ENCODE results near the gene SMYD3. TPM values are rescaled to one million over a fixed set of nuclear protein-coding genes. Genes with fewer than 3 reads are reported as not detected.

Gene SMYD3
- total RNA-seq, 1 experiment from 2014 or later = 17.4 TPM

DNA sequence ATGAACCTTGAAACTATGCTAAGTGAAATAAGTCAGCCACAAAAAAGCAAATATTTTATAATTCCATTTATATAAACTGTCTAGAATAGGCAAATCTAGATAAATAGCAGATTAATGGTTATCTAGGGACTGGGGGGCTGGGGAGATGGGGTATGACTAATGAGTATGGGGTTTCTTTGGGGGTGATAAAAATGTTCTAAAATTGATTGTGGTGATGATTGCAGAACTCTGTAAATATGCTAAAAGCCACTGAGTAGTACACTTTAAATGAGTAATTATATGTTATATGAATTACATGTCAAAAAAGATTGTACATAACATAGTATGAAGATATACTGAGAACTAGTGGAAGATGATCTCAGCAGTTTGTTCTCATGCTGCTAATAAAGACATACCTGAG is 677.3 kb downstream of the SMYD3 start:
- Histone ChIP-seq H3K27me3 (ENCODE audit: control insufficient read depth, insufficient read depth, low read length) (no peaks in the 10 kb centered on the region), H3K36me3 (ENCODE audit: control insufficient read depth, insufficient read depth, low read length) (no peaks in the 10 kb centered on the region), H3K4me3 (ENCODE audit: low read depth in 2 of 2, low read length in 2 of 2) (no peak overlapping the region), H3K27ac (ENCODE audit: low read length) (no peak overlapping the region), H3K4me1 (ENCODE audit: control insufficient read depth, insufficient read depth, low read length) (no peaks in the 10 kb centered on the region), H3K9me3 (ENCODE audit: control insufficient read depth, insufficient read depth, low read depth, low read length) (no peaks in the 10 kb centered on the region)
- BruUV-seq (replicated peaks) = no TSS peak
- ChIA-PET POLR2A (no interaction called here), CTCF (no interaction called here)
- intact Hi-C loops (cut with micrococcal nuclease; ENCODE audit: unreplicated experiment) (no loop called here), in situ Hi-C loops (cut with HindIII; ENCODE audit: low pct_unique_long_range_greater_than_20kb, low sequenced_read_pairs) (no loop called here)
- no peak for DNase-seq (ENCODE audit: low read depth, low spot score)
- ATAC-seq = no peak
- TF ChIP-seq, protein P1, sequence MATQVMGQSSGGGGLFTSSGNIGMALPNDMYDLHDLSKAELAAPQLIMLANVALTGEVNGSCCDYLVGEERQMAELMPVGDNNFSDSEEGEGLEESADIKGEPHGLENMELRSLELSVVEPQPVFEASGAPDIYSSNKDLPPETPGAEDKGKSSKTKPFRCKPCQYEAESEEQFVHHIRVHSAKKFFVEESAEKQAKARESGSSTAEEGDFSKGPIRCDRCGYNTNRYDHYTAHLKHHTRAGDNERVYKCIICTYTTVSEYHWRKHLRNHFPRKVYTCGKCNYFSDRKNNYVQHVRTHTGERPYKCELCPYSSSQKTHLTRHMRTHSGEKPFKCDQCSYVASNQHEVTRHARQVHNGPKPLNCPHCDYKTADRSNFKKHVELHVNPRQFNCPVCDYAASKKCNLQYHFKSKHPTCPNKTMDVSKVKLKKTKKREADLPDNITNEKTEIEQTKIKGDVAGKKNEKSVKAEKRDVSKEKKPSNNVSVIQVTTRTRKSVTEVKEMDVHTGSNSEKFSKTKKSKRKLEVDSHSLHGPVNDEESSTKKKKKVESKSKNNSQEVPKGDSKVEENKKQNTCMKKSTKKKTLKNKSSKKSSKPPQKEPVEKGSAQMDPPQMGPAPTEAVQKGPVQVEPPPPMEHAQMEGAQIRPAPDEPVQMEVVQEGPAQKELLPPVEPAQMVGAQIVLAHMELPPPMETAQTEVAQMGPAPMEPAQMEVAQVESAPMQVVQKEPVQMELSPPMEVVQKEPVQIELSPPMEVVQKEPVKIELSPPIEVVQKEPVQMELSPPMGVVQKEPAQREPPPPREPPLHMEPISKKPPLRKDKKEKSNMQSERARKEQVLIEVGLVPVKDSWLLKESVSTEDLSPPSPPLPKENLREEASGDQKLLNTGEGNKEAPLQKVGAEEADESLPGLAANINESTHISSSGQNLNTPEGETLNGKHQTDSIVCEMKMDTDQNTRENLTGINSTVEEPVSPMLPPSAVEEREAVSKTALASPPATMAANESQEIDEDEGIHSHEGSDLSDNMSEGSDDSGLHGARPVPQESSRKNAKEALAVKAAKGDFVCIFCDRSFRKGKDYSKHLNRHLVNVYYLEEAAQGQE (IDR thresholded peaks at IDR 0.05; ENCODE audit: insufficient read depth in 1 of 2, low read depth in 2 of 2, low read length in 1 of 2) = no peak
- TF ChIP-seq, protein P2, sequence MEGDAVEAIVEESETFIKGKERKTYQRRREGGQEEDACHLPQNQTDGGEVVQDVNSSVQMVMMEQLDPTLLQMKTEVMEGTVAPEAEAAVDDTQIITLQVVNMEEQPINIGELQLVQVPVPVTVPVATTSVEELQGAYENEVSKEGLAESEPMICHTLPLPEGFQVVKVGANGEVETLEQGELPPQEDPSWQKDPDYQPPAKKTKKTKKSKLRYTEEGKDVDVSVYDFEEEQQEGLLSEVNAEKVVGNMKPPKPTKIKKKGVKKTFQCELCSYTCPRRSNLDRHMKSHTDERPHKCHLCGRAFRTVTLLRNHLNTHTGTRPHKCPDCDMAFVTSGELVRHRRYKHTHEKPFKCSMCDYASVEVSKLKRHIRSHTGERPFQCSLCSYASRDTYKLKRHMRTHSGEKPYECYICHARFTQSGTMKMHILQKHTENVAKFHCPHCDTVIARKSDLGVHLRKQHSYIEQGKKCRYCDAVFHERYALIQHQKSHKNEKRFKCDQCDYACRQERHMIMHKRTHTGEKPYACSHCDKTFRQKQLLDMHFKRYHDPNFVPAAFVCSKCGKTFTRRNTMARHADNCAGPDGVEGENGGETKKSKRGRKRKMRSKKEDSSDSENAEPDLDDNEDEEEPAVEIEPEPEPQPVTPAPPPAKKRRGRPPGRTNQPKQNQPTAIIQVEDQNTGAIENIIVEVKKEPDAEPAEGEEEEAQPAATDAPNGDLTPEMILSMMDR (IDR thresholded peaks at IDR 0.05) = no peak
- TF ChIP-seq POLR2AphosphoS5 (IDR thresholded peaks at IDR 0.05; ENCODE audit: low read depth, low read length) (no peak), SIN3A (IDR thresholded peaks at IDR 0.05; ENCODE audit: borderline replicate concordance, insufficient read depth, low read depth, low read length) (no peak), TCF7L2 (IDR thresholded peaks at IDR 0.05; ENCODE audit: low read depth, low read length) (no peak)

DNA sequence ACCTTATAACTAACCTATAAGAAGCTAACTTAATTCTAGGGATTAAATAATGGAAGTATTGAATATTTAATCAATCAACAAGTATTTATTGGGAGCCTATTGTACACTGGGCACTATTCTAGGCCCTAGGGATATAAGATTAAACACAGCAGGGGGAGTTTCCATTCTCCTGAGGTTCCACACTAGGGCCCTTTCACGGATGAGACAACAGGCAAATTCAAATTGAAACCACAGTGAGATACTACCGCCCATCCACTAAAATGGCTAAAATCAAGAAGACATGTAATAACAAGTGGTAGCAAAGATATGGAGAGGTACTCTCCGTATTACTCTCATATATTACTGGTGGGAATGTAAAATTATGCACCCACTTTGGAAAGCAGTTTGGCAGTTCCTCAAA is 677.9 kb downstream of the SMYD3 start:
- Histone ChIP-seq H3K4me3 (ENCODE audit: low read depth in 2 of 2, low read length in 2 of 2) (no peak overlapping the region), H3K27ac (ENCODE audit: low read length) (no peak overlapping the region), H3K27me3 (ENCODE audit: control insufficient read depth, insufficient read depth, low read length) (no peaks in the 10 kb centered on the region), H3K4me1 (ENCODE audit: control insufficient read depth, insufficient read depth, low read length) (no peaks in the 10 kb centered on the region), H3K36me3 (ENCODE audit: control insufficient read depth, insufficient read depth, low read length) (no peaks in the 10 kb centered on the region), H3K9me3 (ENCODE audit: control insufficient read depth, insufficient read depth, low read depth, low read length) (no peaks in the 10 kb centered on the region)
- BruUV-seq (replicated peaks) = no TSS peak
- ATAC-seq = no peak
- no peak for TF ChIP-seq SIN3A (IDR thresholded peaks at IDR 0.05; ENCODE audit: borderline replicate concordance, insufficient read depth, low read depth, low read length)
- no peak for DNase-seq (ENCODE audit: low read depth, low spot score)
- CTCF ChIA-PET = no interaction called here
- POLR2A ChIA-PET = no interaction called here
- in situ Hi-C loops (cut with HindIII; ENCODE audit: low pct_unique_long_range_greater_than_20kb, low sequenced_read_pairs) = no loop called here
- intact Hi-C loops (cut with micrococcal nuclease; ENCODE audit: unreplicated experiment) = no loop called here

DNA sequence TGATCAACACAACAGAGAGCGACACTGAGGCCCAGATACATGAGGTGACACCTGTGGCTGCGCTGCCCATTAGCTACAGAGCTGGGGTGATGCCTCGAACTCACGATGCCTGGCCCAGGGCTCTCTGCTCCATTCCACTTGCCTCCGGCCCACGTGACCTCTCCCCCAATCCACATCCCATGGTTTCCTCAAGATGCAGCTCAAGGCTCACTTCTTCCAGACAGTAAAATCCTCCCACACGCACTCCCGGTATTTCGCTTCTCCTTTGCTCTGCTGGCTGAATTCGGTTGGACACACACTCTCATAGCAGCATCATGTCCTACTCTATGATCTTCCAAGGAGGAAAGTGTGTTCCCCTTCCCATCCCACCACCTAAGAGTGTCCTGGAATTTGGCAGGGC is 679.8 kb downstream of the SMYD3 start:
- in situ Hi-C loops (cut with HindIII; ENCODE audit: low pct_unique_long_range_greater_than_20kb, low sequenced_read_pairs) = no loop called here
- ChIA-PET POLR2A (no interaction called here), CTCF (no interaction called here)
- intact Hi-C loops (cut with micrococcal nuclease; ENCODE audit: unreplicated experiment) = no loop called here
- Histone ChIP-seq H3K27me3 (ENCODE audit: control insufficient read depth, insufficient read depth, low read length) (no peaks in the 10 kb centered on the region), H3K36me3 (ENCODE audit: control insufficient read depth, insufficient read depth, low read length) (no peaks in the 10 kb centered on the region), H3K4me1 (ENCODE audit: control insufficient read depth, insufficient read depth, low read length) (no peaks in the 10 kb centered on the region), H3K27ac (ENCODE audit: low read length) (no peak overlapping the region), H3K4me3 (ENCODE audit: low read depth in 2 of 2, low read length in 2 of 2) (no peak overlapping the region), H3K9me3 (ENCODE audit: control insufficient read depth, insufficient read depth, low read depth, low read length) (no peaks in the 10 kb centered on the region)
- TF ChIP-seq, protein P2 (IDR thresholded peaks at IDR 0.05) = no peak
- no peak for TF ChIP-seq TCF7L2 (IDR thresholded peaks at IDR 0.05; ENCODE audit: low read depth, low read length)
- no peak for TF ChIP-seq SIN3A (IDR thresholded peaks at IDR 0.05; ENCODE audit: borderline replicate concordance, insufficient read depth, low read depth, low read length)
- TF ChIP-seq, protein P1 (IDR thresholded peaks at IDR 0.05; ENCODE audit: insufficient read depth in 1 of 2, low read depth in 2 of 2, low read length in 1 of 2) = no peak
- no peak for TF ChIP-seq POLR2AphosphoS5 (IDR thresholded peaks at IDR 0.05; ENCODE audit: low read depth, low read length)
- BruUV-seq (replicated peaks) = no TSS peak
- DNase-seq (ENCODE audit: low read depth, low spot score) (no peak), ATAC-seq (no peak)

Measured in Panc1 (cell line).